Measurements from ENCODE around the gene PLSCR4. TPM values are rescaled to one million over a fixed set of nuclear protein-coding genes. Genes with fewer than 3 reads are reported as not detected.

Gene PLSCR4
- total and polyA plus RNA-seq, 2 of the 4 experiments (the other 2 are of a cell fraction): 3.8 to 4.4 TPM

- DNase-seq (peak; percentile 80), ATAC-seq (ENCODE audit: low read depth) (peak; percentile 80)
- H3K14ac ChIP-seq (replicated peaks; ENCODE audit: low read depth, low read length): no peak overlapping the region
- TF ChIP-seq RAD21 (IDR thresholded peaks at IDR 0.05; ENCODE audit: low read length) (no peak), SMC3 (IDR thresholded peaks at IDR 0.05; ENCODE audit: low read depth, low read length) (no peak), FOS (IDR thresholded peaks at IDR 0.05; ENCODE audit: low read depth, low read length) (no peak), MAZ (IDR thresholded peaks at IDR 0.05; ENCODE audit: borderline replicate concordance, low read depth, low read length) (no peak), CHD1 (IDR thresholded peaks at IDR 0.05; ENCODE audit: low read depth, low read length) (no peak), MXI1 (IDR thresholded peaks at IDR 0.05; ENCODE audit: borderline replicate concordance, low read depth, low read length) (no peak), POLR2A (IDR thresholded peaks at IDR 0.05; ENCODE audit: low read depth, low read length) (no peak), BHLHE40 (IDR thresholded peaks at IDR 0.05; ENCODE audit: low read depth, low read length) (no peak), NFE2L2 (IDR thresholded peaks at IDR 0.05; ENCODE audit: low read depth, low read length) (0 out of 2 replicates have a peak, but pooled peaks have one; percentile 5), RCOR1 (IDR thresholded peaks at IDR 0.05; ENCODE audit: insufficient replicate concordance, low read length) (no peak), CTCF (conservative IDR thresholded peaks at IDR 0.05; ENCODE audit: low read depth, low read length) (no peak), MAFK (IDR thresholded peaks at IDR 0.05; ENCODE audit: low read depth, low read length) (peak; percentile 95), CEBPB (IDR thresholded peaks at IDR 0.05; ENCODE audit: low read depth, low read length) (no peak), RFX5 (IDR thresholded peaks at IDR 0.05; ENCODE audit: low read depth, low read length) (no peak)
- TF ChIP-seq, protein P1, sequence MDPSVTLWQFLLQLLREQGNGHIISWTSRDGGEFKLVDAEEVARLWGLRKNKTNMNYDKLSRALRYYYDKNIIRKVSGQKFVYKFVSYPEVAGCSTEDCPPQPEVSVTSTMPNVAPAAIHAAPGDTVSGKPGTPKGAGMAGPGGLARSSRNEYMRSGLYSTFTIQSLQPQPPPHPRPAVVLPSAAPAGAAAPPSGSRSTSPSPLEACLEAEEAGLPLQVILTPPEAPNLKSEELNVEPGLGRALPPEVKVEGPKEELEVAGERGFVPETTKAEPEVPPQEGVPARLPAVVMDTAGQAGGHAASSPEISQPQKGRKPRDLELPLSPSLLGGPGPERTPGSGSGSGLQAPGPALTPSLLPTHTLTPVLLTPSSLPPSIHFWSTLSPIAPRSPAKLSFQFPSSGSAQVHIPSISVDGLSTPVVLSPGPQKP (IDR thresholded peaks at IDR 0.05; ENCODE audit: borderline replicate concordance, low read depth, low read length): no peak
- no peaks in the 10 kb centered on the region for H3K27me3 ChIP-seq (ENCODE audit: control insufficient read depth, insufficient read depth, low read length)
- no peak overlapping the region for H3K27ac ChIP-seq (ENCODE audit: insufficient read depth, low read length)
- H3K4me2 ChIP-seq (ENCODE audit: low read depth, low read length): no peak overlapping the region
- dilution Hi-C loops (cut with HindIII; ENCODE audit: low sequenced_read_pairs, unreplicated experiment): no loop called here
- no peak overlapping the region for H3K23ac ChIP-seq (ENCODE audit: low read depth, low read length)
- in situ Hi-C loops (cut with MboI; ENCODE audit: low sequenced_read_pairs): no loop called here
- no peak overlapping the region for H3K4me3 ChIP-seq (ENCODE audit: insufficient read depth, low read depth, low read length)
- no peak overlapping the region for H3K4ac ChIP-seq (ENCODE audit: low read depth, low read length)
- no peak overlapping the region for H2BK120ac ChIP-seq (ENCODE audit: low read depth, low read length)
- no peak overlapping the region for H4K5ac ChIP-seq (ENCODE audit: low read depth, low read length)
- peaks cover 14 to 56% of the 10 kb centered on the region in 2 experiments for H3K79me1 ChIP-seq (ENCODE audit: low read depth in 1 of 2, low read length in 2 of 2)
- BruUV-seq (replicated peaks): no TSS peak
- H2BK15ac ChIP-seq (ENCODE audit: low read depth, low read length): no peak overlapping the region
- intact Hi-C loops (cut with micrococcal nuclease): loop anchor here (1.0 to 2.0 kb wide), 2 partner anchors 10 to 16 kb away; no protein-coding TSS in a partner anchor
- no peak overlapping the region for H2AFZ ChIP-seq (replicated peaks; ENCODE audit: low read length, poor library complexity)
- no peaks in the 10 kb centered on the region for H3K9me3 ChIP-seq (ENCODE audit: control insufficient read depth, insufficient read depth, low read length)
- H2AK5ac ChIP-seq (ENCODE audit: low read depth, low read length): no peak overlapping the region
- no peak overlapping the region for H3K9ac ChIP-seq (ENCODE audit: low read depth, low read length)
- no peak overlapping the region for H4K8ac ChIP-seq (ENCODE audit: low read depth in 2 of 2, low read length in 2 of 2)
- H2AK9ac ChIP-seq (replicated peaks; ENCODE audit: low read depth, low read length, poor library complexity): no peak overlapping the region
- H2BK5ac ChIP-seq (ENCODE audit: low read depth, low read length, poor library complexity, severe bottlenecking): no peak overlapping the region
- peaks cover 16% of the 10 kb centered on the region for H3K9me1 ChIP-seq (ENCODE audit: insufficient read depth, low read length)
- H3K36me3 ChIP-seq (ENCODE audit: control insufficient read depth, insufficient read depth, low read length): 0 out of 2 replicates have a peak, but pooled peaks cover 1% of the 10 kb centered on the region
- H4K91ac ChIP-seq (ENCODE audit: insufficient read depth, low read depth, low read length): no peak overlapping the region
- WGBS, 2 experiments (ENCODE audit: extremely low coverage in 2 of 2, insufficient read length in 1 of 2): no CpG with 5 or more reads among the region's 3 CpGs
- no peak overlapping the region for H2BK20ac ChIP-seq (ENCODE audit: low read depth, low read length)
- POLR2A ChIA-PET (ENCODE audit: unreplicated experiment): interaction anchor here (0.7 kb wide), 1 partner anchor 14 kb away, joined by 3 read pairs; no protein-coding TSS in a partner anchor
- peaks cover 17% of the 10 kb centered on the region for H3K4me1 ChIP-seq (ENCODE audit: control insufficient read depth, insufficient read depth, low read length)
- H3K56ac ChIP-seq (ENCODE audit: extremely low read depth, insufficient read depth, low read length): no peak overlapping the region
- CTCF ChIA-PET: interaction anchor here (0.9 to 1.0 kb wide), 2 partner anchors 78 to 184 kb away, joined by 3 read pairs; no protein-coding TSS in a partner anchor
- H3K18ac ChIP-seq (ENCODE audit: low read depth, low read length): no peak overlapping the region
- H4K20me1 ChIP-seq (ENCODE audit: insufficient read depth, low read length): peaks cover 63% of the 10 kb centered on the region
These were observed 108.1 kb downstream of the PLSCR4 start for GRCh38 chr3:146142757-146143156.
